GM18499 (cell line): ENCODE data around the gene ARPC1A.
A peak's percentile ranks its signal among the peaks of the same experiment; 100 is the strongest.
"Not testable (repeated sequence)": the region's sequence is repeated elsewhere in the genome, so short reads cannot be mapped to it uniquely, and the experiment has no call there.

Source experiments
- ATAC-seq: cut with Tn5 transposase; IDR thresholded peaks from one replicate; pipeline ENCODE4 v1.9.1; 2021; ENCODE audit warnings: moderate number of reproducible peaks; ENCODE audit not compliant: insufficient read depth, unreplicated experiment

Gene ARPC1A

DNA sequence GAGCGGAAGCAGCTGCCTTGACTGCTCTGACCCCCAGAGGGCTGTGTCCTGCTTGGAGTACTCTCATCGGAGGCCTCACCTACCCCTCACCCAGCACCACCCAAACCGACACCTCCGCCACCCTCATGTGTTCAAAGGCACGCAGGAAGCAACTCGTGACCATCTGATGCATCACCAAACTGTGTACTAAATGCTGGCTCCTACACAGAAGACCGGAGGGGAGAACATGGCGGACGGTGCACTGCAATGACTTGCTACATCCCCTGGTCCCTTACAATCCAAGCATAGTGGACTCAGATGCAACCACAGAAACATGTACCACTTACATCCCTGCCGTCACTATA, 79.3 kb downstream of the ARPC1A start:
- ATAC-seq: no peak

GRCh38 chr7:99406557-99406956, 80.9 kb downstream of the ARPC1A start:
- no peak for ATAC-seq

- no peak for ATAC-seq
Measured at GRCh38 chr7:99407872-99408378, 82.2 kb downstream of the ARPC1A start.

DNA sequence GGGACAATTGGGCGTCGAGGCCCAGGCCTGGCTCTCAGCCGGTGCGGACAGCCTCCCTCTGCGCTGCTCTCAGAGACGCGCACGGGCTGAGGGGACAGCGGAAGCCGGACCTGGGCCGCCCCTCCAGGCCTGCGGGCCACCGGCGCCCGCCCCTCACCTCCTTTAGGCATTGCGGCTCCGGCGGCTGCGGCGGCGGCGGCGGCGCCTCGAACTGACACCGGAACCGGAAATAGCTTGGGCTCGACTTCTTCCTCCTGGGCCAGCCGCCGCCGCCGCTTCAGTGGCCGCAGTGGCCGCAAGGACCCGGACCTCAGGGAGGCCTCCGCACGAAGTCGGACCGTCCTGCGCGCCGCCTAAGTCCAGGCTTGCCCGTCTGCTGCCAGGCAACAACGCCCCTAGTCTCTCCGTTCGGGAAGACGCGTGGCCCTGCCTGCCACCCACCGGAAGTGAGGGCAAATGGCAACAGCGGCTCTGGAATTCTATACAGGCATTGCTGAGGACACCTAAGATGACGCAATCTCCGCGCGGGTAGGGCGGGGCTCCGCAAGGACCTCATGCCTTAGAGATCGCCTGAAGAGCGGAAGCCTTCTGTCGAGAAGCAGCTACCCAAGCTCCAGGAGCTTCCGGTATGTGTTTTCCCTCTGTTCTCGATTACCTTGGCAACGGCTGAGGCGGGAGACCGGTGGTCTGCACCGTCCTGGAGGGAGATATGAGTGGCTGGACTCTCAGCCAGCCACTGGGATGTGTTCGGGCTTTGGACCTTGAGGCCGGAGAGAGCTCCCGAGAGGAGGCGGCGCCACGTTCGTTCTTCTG, 82.9 kb downstream of the ARPC1A start, which contains the start of the genes BUD31 and PDAP1:
Gene BUD31, plus strand, starts transcription at position 591 of the 813 bp plus-strand sequence. CDS start 2,124 bp downstream, outside the sequence.
Gene PDAP1, minus strand, starts transcription at position 219 of the 813 bp plus-strand sequence. Its CDS starts 49 bp downstream, at position 170.
- peak; percentile 53 for ATAC-seq

GRCh38 chr7:99409192-99409572, 83.5 kb downstream of the ARPC1A start:
- no peak for ATAC-seq

DNA sequence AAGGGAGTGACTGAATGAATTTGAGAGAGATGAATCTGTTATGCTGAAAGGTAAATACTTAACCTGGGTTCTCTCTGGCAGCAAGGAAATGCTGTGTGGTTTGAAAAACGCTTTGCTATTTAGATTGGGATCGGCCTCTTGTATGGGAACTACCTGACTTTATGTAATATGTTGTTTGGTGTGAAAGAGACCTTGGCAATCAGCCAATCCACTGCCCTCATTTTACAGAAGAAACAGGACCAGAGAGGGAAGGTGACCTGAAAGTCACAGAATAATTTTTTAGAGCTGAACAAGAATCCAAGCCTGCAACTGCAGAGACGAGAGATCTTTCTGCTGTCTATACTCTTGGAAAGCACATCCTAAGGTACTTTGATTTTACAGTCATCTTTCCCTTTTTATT, 84.1 kb downstream of the ARPC1A start:
- no peak for ATAC-seq

DNA sequence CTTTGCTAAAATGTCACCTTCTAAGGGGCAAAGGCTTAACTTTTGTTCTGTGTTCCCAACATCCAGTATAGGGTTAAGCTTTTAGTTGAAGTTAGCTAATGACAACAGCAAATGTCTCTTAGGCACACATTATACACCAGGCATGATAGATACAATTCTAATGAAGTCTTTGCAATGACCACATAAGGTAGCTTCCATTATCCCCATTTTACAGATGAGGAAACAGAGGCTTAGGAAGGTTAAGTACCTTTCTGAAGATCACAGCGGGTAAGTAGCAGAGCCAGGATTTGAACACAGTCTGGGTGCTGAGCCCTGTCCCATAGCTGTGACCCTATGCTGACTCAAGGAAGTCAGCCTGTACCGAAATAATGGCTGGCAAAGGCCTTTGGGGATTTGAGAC, 84.9 kb downstream of the ARPC1A start:
- no peak for ATAC-seq

GRCh38 chr7:99415513-99416127, 89.9 kb downstream of the ARPC1A start:
- not testable (repeated sequence) for ATAC-seq
